ENCODE data around the gene RERE. TPM values are rescaled to one million over a fixed set of nuclear protein-coding genes. Genes with fewer than 3 reads are reported as not detected.

Gene RERE
- total RNA-seq, 1 donor = 55.0 TPM

GRCh38 chr1:8646996-8647395 is 170.4 kb downstream of the RERE start:
- H4K20me1 ChIP-seq (ENCODE audit: insufficient read depth, low read length) = peaks cover 3% of the 10 kb centered on the region
- no peaks in the 10 kb centered on the region for H3K36me3 ChIP-seq (ENCODE audit: insufficient read depth, low read length)
- TF ChIP-seq CTCF (IDR thresholded peaks at IDR 0.05; ENCODE audit: extremely low read depth, low read depth, low read length) = no peak
- H3K9me3 ChIP-seq (ENCODE audit: low read depth, low read length) = no peaks in the 10 kb centered on the region
- no peak overlapping the region for H3K4me2 ChIP-seq (ENCODE audit: insufficient read depth, low read length)
- DNase-seq (ENCODE audit: insufficient read length, low spot score, missing footprints) = no peak
- H3K4me1 ChIP-seq (ENCODE audit: insufficient read depth, low read length) = peaks cover 19% of the 10 kb centered on the region
- H3K27me3 ChIP-seq (ENCODE audit: insufficient read depth, low read length) = no peaks in the 10 kb centered on the region
- H3K27ac ChIP-seq (ENCODE audit: low read depth, low read length) = no peak overlapping the region
- no peak overlapping the region for H3K4me3 ChIP-seq (ENCODE audit: insufficient read depth, low read length)
- peaks cover 73% of the 10 kb centered on the region for H3K79me2 ChIP-seq (ENCODE audit: insufficient read depth, low read length)
- no peak overlapping the region for H2AFZ ChIP-seq (ENCODE audit: low read length)

- H4K20me1 ChIP-seq (ENCODE audit: insufficient read depth, low read length) = peaks cover 3% of the 10 kb centered on the region
- no peak for TF ChIP-seq CTCF (IDR thresholded peaks at IDR 0.05; ENCODE audit: extremely low read depth, low read depth, low read length)
- no peak overlapping the region for H3K4me2 ChIP-seq (ENCODE audit: insufficient read depth, low read length)
These were observed 171.3 kb downstream of the RERE start for GRCh38 chr1:8646189-8646588.

GRCh38 chr1:8643542-8644536 is 173.6 kb downstream of the RERE start:
- no peak overlapping the region for H2AFZ ChIP-seq (ENCODE audit: low read length)
- peaks cover 57% of the 10 kb centered on the region for H3K79me2 ChIP-seq (ENCODE audit: insufficient read depth, low read length)
- no peak overlapping the region for H3K4me3 ChIP-seq (ENCODE audit: insufficient read depth, low read length)
- H3K4me2 ChIP-seq (ENCODE audit: insufficient read depth, low read length) = no peak overlapping the region
- TF ChIP-seq CTCF (IDR thresholded peaks at IDR 0.05; ENCODE audit: extremely low read depth, low read depth, low read length) = no peak
- no peaks in the 10 kb centered on the region for H3K27me3 ChIP-seq (ENCODE audit: insufficient read depth, low read length)
- H3K9me3 ChIP-seq (ENCODE audit: low read depth, low read length) = no peaks in the 10 kb centered on the region
- H3K27ac ChIP-seq (ENCODE audit: low read depth, low read length) = no peak overlapping the region
- no peak for DNase-seq (ENCODE audit: insufficient read length, low spot score, missing footprints)
- H3K4me1 ChIP-seq (ENCODE audit: insufficient read depth, low read length) = peaks cover 15% of the 10 kb centered on the region
- peaks cover 3% of the 10 kb centered on the region for H4K20me1 ChIP-seq (ENCODE audit: insufficient read depth, low read length)
- H3K36me3 ChIP-seq (ENCODE audit: insufficient read depth, low read length) = no peaks in the 10 kb centered on the region

More at GRCh38 chr1:8646189-8646588, 171.3 kb downstream of the RERE start:
- Histone ChIP-seq H3K9me3 (ENCODE audit: low read depth, low read length) (no peaks in the 10 kb centered on the region), H3K79me2 (ENCODE audit: insufficient read depth, low read length) (peaks cover 69% of the 10 kb centered on the region), H3K4me3 (ENCODE audit: insufficient read depth, low read length) (no peak overlapping the region), H3K4me1 (ENCODE audit: insufficient read depth, low read length) (peaks cover 15% of the 10 kb centered on the region), H3K27me3 (ENCODE audit: insufficient read depth, low read length) (no peaks in the 10 kb centered on the region), H2AFZ (ENCODE audit: low read length) (no peak overlapping the region), H3K36me3 (ENCODE audit: insufficient read depth, low read length) (no peaks in the 10 kb centered on the region), H3K27ac (ENCODE audit: low read depth, low read length) (no peak overlapping the region)
- DNase-seq (ENCODE audit: insufficient read length, low spot score, missing footprints) = no peak

GRCh38 chr1:8642114-8642513 is 175.3 kb downstream of the RERE start:
- no peaks in the 10 kb centered on the region for H3K27me3 ChIP-seq (ENCODE audit: insufficient read depth, low read length)
- H3K4me1 ChIP-seq (ENCODE audit: insufficient read depth, low read length) = peaks cover 5% of the 10 kb centered on the region
- no peak overlapping the region for H3K4me2 ChIP-seq (ENCODE audit: insufficient read depth, low read length)
- peaks cover 2% of the 10 kb centered on the region for H4K20me1 ChIP-seq (ENCODE audit: insufficient read depth, low read length)
- no peak for DNase-seq (ENCODE audit: insufficient read length, low spot score, missing footprints)
- H3K27ac ChIP-seq (ENCODE audit: low read depth, low read length) = no peak overlapping the region
- no peaks in the 10 kb centered on the region for H3K36me3 ChIP-seq (ENCODE audit: insufficient read depth, low read length)
- no peak overlapping the region for H3K4me3 ChIP-seq (ENCODE audit: insufficient read depth, low read length)
- no peaks in the 10 kb centered on the region for H3K9me3 ChIP-seq (ENCODE audit: low read depth, low read length)
- H2AFZ ChIP-seq (ENCODE audit: low read length) = no peak overlapping the region
- TF ChIP-seq CTCF (IDR thresholded peaks at IDR 0.05; ENCODE audit: extremely low read depth, low read depth, low read length) = no peak
- peaks cover 54% of the 10 kb centered on the region for H3K79me2 ChIP-seq (ENCODE audit: insufficient read depth, low read length)

All from osteoblast (primary cell).